Measurements from ENCODE around the gene EGLN3. TPM values are rescaled to one million over a fixed set of nuclear protein-coding genes. Genes with fewer than 3 reads are reported as not detected.
"Not testable (repeated sequence)": the region's sequence is repeated elsewhere in the genome, so short reads cannot be mapped to it uniquely, and the experiment has no call there.

EGLN3 gene
- 1 to 10 TPM; 1.1 to 1.3 TPM for total RNA-seq

DNA sequence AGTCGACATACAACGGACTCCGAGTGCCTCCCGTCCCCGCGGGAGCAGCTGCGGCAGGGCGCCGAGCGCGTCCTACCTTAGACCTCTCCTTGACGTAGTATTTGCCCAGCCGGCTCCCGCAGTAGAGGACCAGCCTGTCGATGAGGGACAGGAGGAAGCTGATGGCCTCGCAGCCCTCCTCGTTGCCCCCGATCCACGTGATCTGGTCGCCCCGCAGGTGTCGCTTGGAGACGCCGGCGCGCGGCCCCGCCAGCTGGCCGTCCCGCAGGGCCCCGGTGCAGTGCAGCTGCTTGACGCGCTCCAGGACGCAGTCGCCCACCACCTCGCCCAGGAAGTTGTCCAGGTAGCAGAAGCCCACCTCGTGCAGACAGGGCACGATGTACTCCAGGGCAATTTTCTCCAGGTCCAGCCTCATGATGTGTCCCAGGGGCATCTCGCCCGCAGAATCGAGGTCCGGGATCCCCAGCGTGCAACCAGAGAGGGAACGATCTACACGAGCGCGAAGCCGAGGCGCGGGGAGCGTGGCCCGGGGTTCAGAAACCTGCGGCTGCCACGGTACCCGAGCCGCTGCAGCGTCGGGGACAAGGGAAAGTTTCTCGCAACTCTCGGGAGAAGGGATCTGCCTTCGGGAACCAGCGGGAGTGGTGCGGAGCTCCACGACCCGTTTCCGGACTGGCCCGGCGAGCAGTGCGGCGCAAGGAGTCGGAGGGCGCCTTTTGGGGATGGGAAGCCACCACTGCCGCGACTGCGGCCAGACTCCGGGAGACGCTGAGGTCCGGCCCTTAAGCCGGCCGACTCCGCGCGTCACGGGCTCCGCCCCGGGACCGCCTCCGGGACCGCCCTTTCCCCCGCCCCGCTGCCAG lies at the start of gene EGLN3:
TSS of gene EGLN3 (minus strand) at position 755 of the 863 bp plus-strand sequence. CDS start at position 433, 322 bp downstream.
- POLR2A ChIA-PET = no interaction called here
- CTCF ChIA-PET = no interaction called here

- CTCF ChIA-PET = no interaction called here
Observed at GRCh38 chr14:34000396-34000795, 49.5 kb upstream of the EGLN3 start.

DNA sequence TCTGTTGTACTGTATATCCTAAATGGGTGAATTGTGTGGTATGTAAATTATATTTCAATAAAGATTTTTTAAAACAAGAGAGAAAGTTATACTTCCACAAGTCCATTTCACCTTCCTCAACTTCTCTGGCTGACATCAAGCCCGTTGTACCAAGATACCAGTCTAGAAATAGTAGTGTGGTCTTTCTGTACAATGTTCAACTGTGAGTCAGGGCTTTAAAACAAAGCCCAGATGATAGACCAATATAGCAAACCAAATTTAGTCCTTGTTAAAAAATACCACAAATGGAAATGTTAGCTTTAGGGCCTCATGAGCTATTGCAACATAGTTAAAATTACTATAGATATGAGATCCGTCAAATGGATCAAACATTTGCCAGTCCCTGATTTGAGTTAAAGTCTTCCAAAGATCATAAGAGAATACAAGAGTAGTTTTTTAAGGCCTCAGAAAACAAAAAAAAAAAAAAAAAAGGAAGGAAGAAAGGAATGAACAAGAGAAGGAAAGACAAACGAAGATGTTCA lies 49.0 kb upstream of the EGLN3 start:
- CTCF ChIA-PET = interaction anchor here (0.6 kb wide), 1 partner anchor 225 kb away, joined by 4 read pairs; no protein-coding TSS in a partner anchor
- POLR2A ChIA-PET = no interaction called here

More at GRCh38 chr14:34000396-34000795, 49.5 kb upstream of the EGLN3 start:
- POLR2A ChIA-PET = no interaction called here

GRCh38 chr14:33997611-33998010 lies 46.7 kb upstream of the EGLN3 start:
- CTCF ChIA-PET = no interaction called here

GRCh38 chr14:33996462-33996861 lies 45.6 kb upstream of the EGLN3 start:
- POLR2A ChIA-PET = no interaction called here
- CTCF ChIA-PET = no interaction called here

More at GRCh38 chr14:33997611-33998010, 46.7 kb upstream of the EGLN3 start:
- POLR2A ChIA-PET = no interaction called here

DNA sequence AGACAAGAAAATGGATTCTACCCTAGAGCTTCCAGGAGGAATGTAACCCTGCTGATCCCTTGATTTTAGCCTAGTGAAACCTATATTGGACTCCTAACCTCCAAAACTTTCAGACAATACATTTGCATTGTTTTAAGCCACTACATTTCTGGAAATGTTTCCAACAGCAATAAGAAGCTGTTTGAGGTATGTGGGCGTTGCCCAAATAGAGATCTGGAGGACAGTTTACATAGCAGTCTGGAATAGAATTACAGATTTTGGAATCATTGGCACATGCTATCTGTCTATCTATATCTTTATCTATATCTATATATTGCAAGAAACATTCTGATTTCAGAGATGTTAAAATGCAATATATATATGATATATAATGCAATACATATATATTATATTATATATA lies 42.4 kb upstream of the EGLN3 start:
- ChIA-PET CTCF (interaction anchor here (0.6 kb wide), 1 partner anchor 1898 kb away, joined by 3 read pairs; no protein-coding TSS in a partner anchor), POLR2A (no interaction called here)

GRCh38 chr14:33992274-33993007 lies 41.6 kb upstream of the EGLN3 start:
- ChIA-PET POLR2A (no interaction called here), CTCF (no interaction called here)

GRCh38 chr14:33990790-33991189 lies 39.9 kb upstream of the EGLN3 start:
- POLR2A ChIA-PET = no interaction called here

GRCh38 chr14:33987565-33988080 lies 36.7 kb upstream of the EGLN3 start:
- ChIA-PET POLR2A (no interaction called here), CTCF (no interaction called here)

More at GRCh38 chr14:33990790-33991189, 39.9 kb upstream of the EGLN3 start:
- CTCF ChIA-PET = no interaction called here

- CTCF ChIA-PET = no interaction called here
- POLR2A ChIA-PET = no interaction called here
Observed at GRCh38 chr14:33986804-33987203, 35.9 kb upstream of the EGLN3 start.

DNA sequence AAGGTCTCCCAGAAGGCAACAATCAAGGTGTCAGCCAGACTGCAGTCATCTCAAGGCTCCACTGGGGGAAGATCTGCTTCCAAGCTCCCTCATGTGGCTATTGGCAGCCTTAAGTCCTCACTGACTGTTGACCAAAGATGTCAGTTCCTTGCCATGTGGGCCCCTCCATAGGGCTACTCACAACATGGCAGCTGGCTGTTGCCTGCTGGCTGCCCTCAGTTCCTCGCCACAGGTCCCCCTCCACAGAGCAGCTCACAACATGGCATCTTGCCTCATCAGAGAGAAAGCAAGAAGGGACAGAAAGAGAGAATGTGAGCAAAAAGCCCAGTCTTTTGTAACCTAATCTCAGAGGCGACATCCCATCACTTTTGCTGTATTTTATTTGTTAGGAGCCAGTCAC lies 34.4 kb upstream of the EGLN3 start:
- ChIA-PET POLR2A (no interaction called here), CTCF (no interaction called here)

DNA sequence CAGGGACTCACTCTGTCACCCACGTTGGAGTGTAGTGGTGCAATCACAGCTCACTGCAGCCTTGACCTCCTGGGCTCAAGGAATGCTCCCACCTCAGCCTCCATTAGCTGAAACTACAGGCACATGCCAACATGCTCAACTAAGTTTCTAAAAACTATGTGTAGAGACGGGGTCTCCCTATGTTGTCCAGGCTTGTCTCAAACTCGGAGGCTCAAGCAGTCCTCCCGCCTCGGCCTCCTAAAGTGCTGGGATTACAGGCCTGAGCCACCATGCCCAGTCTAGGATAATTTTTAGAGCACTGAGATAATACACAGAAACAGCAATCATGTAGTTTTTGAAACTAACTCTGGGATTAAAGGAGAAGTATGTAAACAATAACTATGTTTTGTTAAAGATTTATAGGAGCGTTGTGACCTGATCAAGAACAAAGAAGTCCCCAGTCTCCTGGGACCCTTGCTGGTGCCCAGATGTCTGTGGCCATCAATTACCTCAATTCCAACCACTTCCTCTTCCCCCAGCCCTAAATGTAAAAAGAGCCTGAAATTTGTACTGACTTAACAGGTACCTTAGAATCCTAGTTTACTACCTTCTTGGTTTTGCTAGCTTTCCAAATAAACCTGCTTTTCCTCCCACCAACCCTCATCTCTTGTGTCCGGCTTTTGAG lies 28.9 kb upstream of the EGLN3 start:
- ChIA-PET POLR2A (no interaction called here), CTCF (no interaction called here)

DNA sequence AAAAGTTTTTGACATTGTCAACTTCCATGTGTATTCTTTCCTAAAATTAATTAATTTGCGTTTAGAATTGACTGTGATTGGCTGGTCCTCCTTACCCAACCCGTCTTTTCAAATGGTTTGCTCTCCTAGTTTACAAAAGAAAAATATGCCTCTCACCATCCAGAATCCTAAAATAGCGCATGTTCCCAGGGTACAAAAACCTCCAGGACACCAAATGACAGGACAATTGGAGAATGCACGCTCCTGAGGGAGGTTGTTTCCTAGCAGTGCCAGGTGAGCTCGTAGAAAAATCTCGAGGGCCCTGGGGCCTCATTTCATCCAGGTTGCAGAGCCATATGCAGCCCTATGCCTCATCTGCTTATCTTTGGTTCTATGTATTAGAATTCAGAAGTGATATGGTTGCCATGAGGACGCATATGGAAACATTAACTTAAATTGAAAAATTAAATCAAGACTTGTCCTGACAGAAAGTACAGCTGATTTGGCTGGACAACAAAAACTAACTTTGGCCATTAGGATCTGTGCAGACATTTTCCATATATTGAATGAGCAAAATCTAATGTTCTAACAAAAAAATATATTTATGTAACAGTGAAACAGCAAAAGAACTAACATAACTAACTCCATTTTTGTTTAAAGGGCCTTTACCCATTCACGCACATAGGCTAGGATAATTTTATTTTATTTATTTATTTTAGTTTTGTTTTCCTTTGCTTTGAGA lies 28.2 kb upstream of the EGLN3 start:
- ChIA-PET POLR2A (no interaction called here), CTCF (no interaction called here)

- CTCF ChIA-PET = no interaction called here
Observed at GRCh38 chr14:33972583-33973081, 21.8 kb upstream of the EGLN3 start.

GRCh38 chr14:33969846-33970245 lies 19.0 kb upstream of the EGLN3 start:
- CTCF ChIA-PET, POLR2A ChIA-PET: not testable (repeated sequence)

More at GRCh38 chr14:33972583-33973081, 21.8 kb upstream of the EGLN3 start:
- POLR2A ChIA-PET = no interaction called here

DNA sequence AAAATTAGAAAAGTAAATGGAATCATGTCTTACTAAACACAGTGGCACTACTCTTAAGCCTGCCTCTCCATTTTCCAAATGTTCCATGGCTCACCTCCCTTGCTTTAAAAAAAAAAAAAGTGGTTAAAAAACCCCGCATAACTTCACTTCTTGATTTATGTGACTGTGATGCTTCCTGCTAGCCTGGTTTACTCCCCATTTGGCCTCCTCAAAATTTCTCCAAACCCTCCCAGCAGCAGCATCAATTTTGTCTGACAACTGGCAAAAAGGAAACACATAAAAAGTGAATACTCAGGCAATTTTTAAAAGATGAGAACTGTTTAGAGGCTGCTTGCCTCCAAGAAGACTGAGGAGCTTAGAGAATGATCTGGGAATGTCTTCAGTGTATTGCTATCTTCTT lies 17.8 kb upstream of the EGLN3 start:
- CTCF ChIA-PET = no interaction called here

GRCh38 chr14:33967138-33967537 lies 16.3 kb upstream of the EGLN3 start:
- POLR2A ChIA-PET = no interaction called here
- CTCF ChIA-PET = no interaction called here

More for the DNA sequence above, 17.8 kb upstream of the EGLN3 start:
- POLR2A ChIA-PET = no interaction called here

DNA sequence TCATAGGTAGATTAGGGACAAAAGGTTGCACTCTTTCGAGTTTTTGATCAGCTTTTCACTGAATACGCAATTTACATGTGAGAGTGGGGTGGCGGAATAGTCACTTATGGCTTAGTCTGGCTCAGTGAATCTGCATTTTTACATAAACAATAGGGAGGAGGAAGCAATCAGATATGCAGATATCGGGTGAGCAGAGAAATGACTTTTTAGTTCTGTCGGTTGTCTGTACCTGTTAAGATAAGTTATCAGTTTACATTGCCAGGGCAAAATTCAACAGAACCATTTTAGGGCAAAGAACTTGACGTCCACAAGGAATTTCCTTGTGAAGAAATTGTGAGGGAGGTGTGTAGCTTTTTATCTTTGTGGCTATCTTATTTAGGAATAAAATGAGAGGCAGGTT lies 15.4 kb upstream of the EGLN3 start:
- CTCF ChIA-PET = no interaction called here
- POLR2A ChIA-PET = no interaction called here

- CTCF ChIA-PET = no interaction called here
- POLR2A ChIA-PET = no interaction called here
Observed at GRCh38 chr14:33964599-33965317, 13.9 kb upstream of the EGLN3 start.
